ENCODE data around the gene PTPN13. TPM values are rescaled to one million over a fixed set of nuclear protein-coding genes. Genes with fewer than 3 reads are reported as not detected.

PTPN13 gene
- total RNA-seq, 2 experiments from 2014 or later = 3.9 to 4.1 TPM

GRCh38 chr4:86856896-86857295 lies 262.8 kb downstream of the PTPN13 start:
- Histone ChIP-seq H3K9me3 (ENCODE audit: control insufficient read depth in 1 of 2, insufficient read depth in 1 of 2, low read length in 2 of 2) (peaks cover 0 to 3% of the 10 kb centered on the region in 2 experiments), H3K27me3 (ENCODE audit: control insufficient read depth in 1 of 2, insufficient read depth in 2 of 2, low read length in 2 of 2) (no peaks in the 10 kb centered on the region), H3K4me1 (ENCODE audit: insufficient read depth, low read length) (no peaks in the 10 kb centered on the region), H3K4me3 (ENCODE audit: low read length) (no peak overlapping the region), H3K36me3 (ENCODE audit: insufficient read depth, low read length) (no peaks in the 10 kb centered on the region), H3K27ac (ENCODE audit: low read depth in 1 of 2, low read length in 2 of 2) (no peak overlapping the region)
- POLR2A ChIA-PET = no interaction called here
- H3K9me3 Mint-ChIP-seq = peaks cover 3% of the 10 kb centered on the region
- no peaks in the 10 kb centered on the region for H3K4me1 Mint-ChIP-seq (ENCODE audit: low read depth)
- no peak for TF ChIP-seq CTCF (IDR thresholded peaks at IDR 0.05)
- no peaks in the 10 kb centered on the region for H3K27me3 Mint-ChIP-seq
- H3K36me3 Mint-ChIP-seq (ENCODE audit: low read depth) = no peaks in the 10 kb centered on the region
- intact Hi-C loops (cut with DNase I, micrococcal nuclease) = no loop called here
- CTCF ChIA-PET = no interaction called here
- H3K27ac Mint-ChIP-seq = no peak overlapping the region
- no peak for ATAC-seq (ENCODE audit: poor library complexity)
- H3K4me3 Mint-ChIP-seq = no peak overlapping the region
- no peak for DNase-seq

GRCh38 chr4:86857341-86858052 lies 263.4 kb downstream of the PTPN13 start:
- Mint-ChIP-seq H3K9me3 (peaks cover 3% of the 10 kb centered on the region), H3K4me3 (no peak overlapping the region), H3K27ac (no peak overlapping the region), H3K36me3 (ENCODE audit: low read depth) (no peaks in the 10 kb centered on the region), H3K4me1 (ENCODE audit: low read depth) (no peaks in the 10 kb centered on the region), H3K27me3 (no peaks in the 10 kb centered on the region)
- ChIA-PET CTCF (no interaction called here), POLR2A (no interaction called here)
- Histone ChIP-seq H3K9me3 (ENCODE audit: control insufficient read depth in 1 of 2, insufficient read depth in 1 of 2, low read length in 2 of 2) (peaks cover 0 to 3% of the 10 kb centered on the region in 2 experiments), H3K4me1 (ENCODE audit: insufficient read depth, low read length) (no peaks in the 10 kb centered on the region), H3K4me3 (ENCODE audit: low read length) (no peak overlapping the region), H3K27ac (ENCODE audit: low read depth in 1 of 2, low read length in 2 of 2) (no peak overlapping the region), H3K27me3 (ENCODE audit: control insufficient read depth in 1 of 2, insufficient read depth in 2 of 2, low read length in 2 of 2) (no peaks in the 10 kb centered on the region), H3K36me3 (ENCODE audit: insufficient read depth, low read length) (no peaks in the 10 kb centered on the region)
- no peak for TF ChIP-seq CTCF (IDR thresholded peaks at IDR 0.05)
- DNase-seq = no peak
- ATAC-seq (ENCODE audit: poor library complexity) = no peak
- intact Hi-C loops (cut with DNase I, micrococcal nuclease) = no loop called here

Other genes starting within 250 kb of the PTPN13 start
- gene MAPK10, start 234.3 kb upstream of the PTPN13 start, total RNA-seq = under 1 TPM; 0.28 to 0.36 TPM

Measured in CD4-positive, alpha-beta T cell (primary cell).